Muscle layer of colon (tissue), 2 donors: ENCODE measurements around the gene GCM1.
"Not testable (repeated sequence)": the region's sequence is repeated elsewhere in the genome, so short reads cannot be mapped to it uniquely, and the experiment has no call there.

Experiments used
- H3K27ac ChIP-seq: one replicate; pipeline ENCODE4 v1.7.0; 2013; ENCODE audit warnings: low read depth, mild to moderate bottlenecking, low read length, moderate library complexity
- H3K27me3 ChIP-seq, 2 donors: one replicate each; pipeline ENCODE4 v1.7.0; 2013; ENCODE audit warnings: low read length in 2 of 2, mild to moderate bottlenecking in 2 of 2; ENCODE audit not compliant: insufficient read depth in 2 of 2, control insufficient read depth in 1 of 2
- H3K36me3 ChIP-seq: one replicate; pipeline ENCODE4 v1.7.0; 2013; ENCODE audit warnings: mild to moderate bottlenecking, low read length; ENCODE audit not compliant: insufficient read depth
- H3K4me1 ChIP-seq: one replicate; pipeline ENCODE4 v1.7.0; 2013; ENCODE audit warnings: mild to moderate bottlenecking, low read length; ENCODE audit not compliant: insufficient read depth
- H3K4me3 ChIP-seq, 2 donors: one replicate each; pipeline ENCODE4 v1.7.0; 2013; ENCODE audit warnings: low read length in 2 of 2, low read depth in 1 of 2, mild to moderate bottlenecking in 1 of 2, moderate library complexity in 1 of 2
- H3K9ac ChIP-seq: one replicate; pipeline ENCODE4 v1.7.0; 2013; ENCODE audit warnings: low read length
- H3K9me3 ChIP-seq: one replicate; pipeline ENCODE4 v1.7.0; 2013; ENCODE audit warnings: mild to moderate bottlenecking, low read length
- donor health status: abdominal sarcoma.
- donor health status: Adenocarcinoma of cecum.

Gene GCM1

DNA sequence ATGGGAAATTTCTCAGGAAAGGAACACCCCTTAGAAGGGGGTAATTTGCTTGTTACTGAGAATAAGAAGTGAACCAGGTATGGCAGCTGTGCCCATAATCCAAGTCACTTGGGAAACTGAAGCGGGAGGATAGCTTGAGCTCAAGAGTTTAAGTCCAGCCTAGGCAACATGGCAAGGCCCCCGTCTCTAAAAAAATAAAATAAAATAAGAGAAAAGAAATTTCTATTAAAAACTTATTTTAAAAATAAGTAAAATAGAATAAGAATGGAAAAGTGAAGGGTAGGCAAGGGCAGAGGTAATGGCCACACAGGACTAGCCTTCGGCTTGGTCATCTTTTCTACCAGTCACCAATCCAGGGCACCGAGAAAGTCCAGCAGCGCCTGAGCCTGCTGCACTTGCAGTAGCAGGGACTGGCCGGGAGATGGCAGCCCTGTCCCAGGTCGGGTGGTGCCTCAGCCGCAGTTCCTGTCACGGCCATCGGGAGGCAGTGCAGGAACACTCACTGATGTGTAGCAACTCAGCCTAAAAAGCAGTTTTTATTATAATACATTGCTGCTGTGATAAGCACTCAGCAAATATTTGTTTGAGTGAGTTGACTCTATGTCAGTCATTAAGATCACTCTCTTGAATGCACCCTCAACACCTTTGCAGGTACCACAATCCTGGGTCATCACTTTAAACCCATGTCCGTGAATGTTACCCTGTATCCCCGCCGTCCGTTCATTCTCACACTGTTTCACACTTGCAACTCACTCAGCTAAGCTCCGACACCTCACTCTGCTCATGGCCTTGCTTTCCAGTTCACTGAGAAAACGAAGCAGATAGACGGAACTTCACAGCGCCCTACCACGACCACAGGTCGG is 23.2 kb upstream of the GCM1 start:
- Histone ChIP-seq H3K4me1 (no peaks in the 10 kb centered on the region), H3K27me3 (no peaks in the 10 kb centered on the region), H3K36me3 (no peaks in the 10 kb centered on the region), H3K9ac (no peak overlapping the region), H3K4me3 (no peak overlapping the region), H3K27ac (no peak overlapping the region), H3K9me3 (no peaks in the 10 kb centered on the region)

DNA sequence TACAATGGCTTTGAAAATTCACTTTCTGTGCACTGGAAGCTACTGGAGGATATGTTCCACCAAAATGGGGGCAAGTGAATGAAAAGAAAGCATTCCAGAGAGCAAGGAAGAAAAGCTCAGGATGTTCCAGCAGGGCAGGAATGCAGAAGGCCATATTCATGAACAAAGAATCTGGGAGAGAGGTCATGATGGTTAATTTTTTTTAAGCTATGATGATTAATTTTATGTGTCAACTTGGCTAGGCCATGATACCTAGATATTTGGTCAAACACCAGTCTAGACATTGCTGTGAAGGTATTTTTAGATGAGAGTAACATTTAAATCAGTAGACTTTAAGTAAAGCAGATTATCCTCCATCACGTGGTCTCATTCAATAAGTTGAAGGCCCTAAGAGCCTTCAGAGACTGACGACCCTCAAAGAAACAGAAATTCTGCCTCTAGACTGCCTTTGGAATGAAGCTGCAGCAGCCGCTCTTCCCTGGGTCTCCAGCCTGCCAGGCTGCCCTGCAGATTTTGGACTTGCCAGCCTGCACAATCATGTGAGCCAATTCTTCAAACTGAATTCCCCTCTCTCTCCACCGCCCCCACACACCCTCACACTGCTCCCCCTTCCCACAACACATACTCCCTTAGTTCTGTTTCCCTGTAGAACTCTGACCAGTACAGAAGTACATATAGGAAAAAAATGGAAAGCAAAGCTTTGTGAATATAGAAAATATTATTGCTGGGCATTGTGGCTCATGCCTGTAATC is 20.1 kb upstream of the GCM1 start:
- H3K4me1 ChIP-seq = peaks cover 8% of the 10 kb centered on the region
- no peaks in the 10 kb centered on the region for H3K36me3 ChIP-seq
- H3K27ac ChIP-seq = no peak overlapping the region
- no peaks in the 10 kb centered on the region for H3K9me3 ChIP-seq
- H3K27me3 ChIP-seq = no peaks in the 10 kb centered on the region
- H3K9ac ChIP-seq = no peak overlapping the region
- H3K4me3 ChIP-seq = no peak overlapping the region

DNA sequence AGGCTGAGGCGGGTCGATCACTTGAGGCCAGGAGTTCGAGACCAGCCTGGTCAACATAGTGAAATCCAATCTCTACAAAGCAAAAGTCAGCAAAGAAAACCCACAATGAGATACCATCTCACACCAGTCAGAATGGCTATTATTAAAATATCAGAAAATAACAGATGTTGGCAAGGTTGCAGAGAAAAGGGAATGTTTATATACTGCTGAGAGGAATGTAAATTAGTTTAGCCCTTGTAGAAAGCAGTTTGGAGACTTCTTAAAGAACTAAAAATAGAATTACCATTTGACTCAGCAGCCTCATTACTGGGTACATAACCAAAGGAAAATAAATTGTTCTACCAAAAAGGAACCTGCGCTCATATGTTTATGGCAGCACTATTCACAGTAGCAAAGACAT is 16.7 kb upstream of the GCM1 start:
- Histone ChIP-seq H3K27me3 (no peaks in the 10 kb centered on the region), H3K9me3 (no peaks in the 10 kb centered on the region), H3K4me1 (peaks cover 12% of the 10 kb centered on the region), H3K27ac (no peak overlapping the region), H3K9ac (no peak overlapping the region), H3K4me3 (no peak overlapping the region), H3K36me3 (no peaks in the 10 kb centered on the region)

DNA sequence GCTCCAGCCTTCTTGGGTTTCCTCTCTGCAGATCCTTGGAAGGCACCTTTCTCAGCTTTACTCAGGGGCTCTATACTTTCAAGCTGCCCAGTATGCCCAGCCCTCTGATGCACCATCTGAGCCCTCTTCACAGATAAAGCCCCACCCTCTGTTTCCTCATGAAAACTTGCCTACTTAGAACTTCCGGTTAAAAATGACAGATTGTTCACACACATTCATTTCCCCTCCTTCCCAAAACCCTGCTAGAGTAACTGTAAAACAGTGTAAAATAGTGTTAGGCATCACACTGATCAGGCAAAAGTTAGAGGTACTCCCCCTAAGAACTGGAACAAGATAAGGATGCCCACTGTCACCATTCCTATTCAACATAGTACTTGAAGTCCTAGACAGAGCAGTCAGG is 14.0 kb upstream of the GCM1 start:
- Histone ChIP-seq H3K27ac (no peak overlapping the region), H3K4me3 (no peak overlapping the region), H3K9ac (no peak overlapping the region), H3K36me3 (no peaks in the 10 kb centered on the region), H3K27me3 (no peaks in the 10 kb centered on the region), H3K9me3 (no peaks in the 10 kb centered on the region), H3K4me1 (peaks cover 12% of the 10 kb centered on the region)

DNA sequence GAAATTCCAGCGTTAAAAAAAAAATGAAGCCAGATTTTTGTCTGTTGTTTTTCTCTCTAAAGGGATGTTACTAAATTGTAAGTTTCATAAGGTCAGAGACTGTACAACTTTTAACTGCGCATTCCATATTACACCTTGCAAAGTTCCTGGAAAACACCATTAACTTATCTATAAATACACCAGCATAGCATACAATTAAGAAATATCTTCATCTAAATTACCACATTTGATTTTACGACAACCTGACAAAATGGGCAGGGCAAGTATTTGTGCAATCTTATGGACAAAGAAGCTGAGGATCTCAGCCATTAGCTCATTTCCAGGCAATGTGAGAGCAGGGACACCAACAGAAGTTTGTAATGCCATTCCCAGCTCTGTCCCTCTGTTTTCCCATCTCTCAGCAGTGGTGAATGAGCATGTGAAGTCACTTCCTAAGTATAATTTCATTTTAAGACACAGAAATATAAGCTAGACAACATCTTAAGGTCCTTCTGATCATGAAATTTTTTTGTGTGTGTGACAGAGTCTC is 12.9 kb upstream of the GCM1 start:
- Histone ChIP-seq H3K9ac (no peak overlapping the region), H3K9me3 (no peaks in the 10 kb centered on the region), H3K27me3 (no peaks in the 10 kb centered on the region), H3K4me3 (no peak overlapping the region), H3K27ac (no peak overlapping the region), H3K36me3 (no peaks in the 10 kb centered on the region), H3K4me1 (peaks cover 12% of the 10 kb centered on the region)

DNA sequence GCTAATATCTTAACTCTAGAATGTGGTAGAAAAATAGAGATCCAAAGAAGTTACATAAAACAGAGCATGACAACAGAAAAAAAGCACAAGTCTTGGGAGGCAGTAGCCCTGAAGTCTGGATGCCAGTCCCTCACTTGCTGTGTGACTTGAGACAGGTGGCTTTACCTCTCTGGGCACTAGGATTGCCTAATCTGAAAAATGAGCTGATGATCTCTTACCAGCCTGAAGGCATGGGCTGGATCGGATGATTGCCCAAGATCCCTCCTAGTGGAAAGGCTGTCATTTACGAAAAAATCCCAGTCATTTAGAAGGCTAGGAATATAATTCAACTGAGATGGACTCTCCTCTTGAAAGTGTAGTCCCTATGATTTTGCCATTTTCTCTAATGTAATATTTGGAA is 10.9 kb upstream of the GCM1 start:
- no peak overlapping the region for H3K9ac ChIP-seq
- peaks cover 4% of the 10 kb centered on the region for H3K4me1 ChIP-seq
- H3K9me3 ChIP-seq = no peaks in the 10 kb centered on the region
- H3K27me3 ChIP-seq = no peaks in the 10 kb centered on the region
- no peak overlapping the region for H3K27ac ChIP-seq
- H3K36me3 ChIP-seq = no peaks in the 10 kb centered on the region
- no peak overlapping the region for H3K4me3 ChIP-seq

DNA sequence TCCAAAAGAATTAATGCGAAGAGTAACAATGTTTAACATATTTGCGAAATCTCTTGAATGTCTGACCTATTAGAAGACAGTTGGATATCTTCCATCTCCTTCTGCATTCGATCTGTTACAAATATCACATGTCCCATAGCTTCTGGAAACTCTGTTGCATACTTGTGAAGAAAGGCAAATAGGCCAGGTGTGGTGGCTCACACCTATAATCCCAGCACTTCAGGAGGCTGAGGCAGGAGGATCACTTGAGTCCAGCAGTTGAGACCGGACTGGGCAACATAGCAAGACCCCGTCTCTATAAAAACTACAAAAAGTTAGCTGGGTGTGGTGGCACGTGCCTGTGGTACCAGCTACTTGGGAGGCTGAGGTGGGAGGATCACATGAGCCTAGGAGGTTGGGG is 9.4 kb upstream of the GCM1 start:
- H3K27ac ChIP-seq, H3K4me1 ChIP-seq, H3K27me3 ChIP-seq, H3K9ac ChIP-seq, H3K36me3 ChIP-seq, H3K9me3 ChIP-seq, H3K4me3 ChIP-seq: not testable (repeated sequence)

DNA sequence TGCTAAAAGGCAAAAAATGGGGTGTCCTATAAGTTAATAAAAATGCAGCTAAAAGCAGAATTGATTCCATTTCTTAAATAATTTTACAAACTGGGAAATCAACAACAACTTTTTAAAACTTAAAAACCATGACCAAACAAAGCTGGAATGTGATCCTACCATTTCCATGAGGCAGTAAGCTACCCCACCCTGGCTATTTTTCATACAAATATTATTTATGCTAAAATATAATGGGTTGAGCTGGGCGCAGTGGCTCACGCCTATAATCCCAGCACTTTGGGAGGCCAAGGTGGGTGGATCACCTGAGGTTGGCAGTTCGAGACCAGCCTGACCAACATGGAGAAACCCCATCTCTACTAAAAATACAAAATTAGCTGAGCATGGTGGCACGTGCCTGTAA is 6.6 kb upstream of the GCM1 start:
- H3K27me3 ChIP-seq, H3K36me3 ChIP-seq, H3K4me3 ChIP-seq, H3K9me3 ChIP-seq, H3K4me1 ChIP-seq, H3K9ac ChIP-seq, H3K27ac ChIP-seq: not testable (repeated sequence)

DNA sequence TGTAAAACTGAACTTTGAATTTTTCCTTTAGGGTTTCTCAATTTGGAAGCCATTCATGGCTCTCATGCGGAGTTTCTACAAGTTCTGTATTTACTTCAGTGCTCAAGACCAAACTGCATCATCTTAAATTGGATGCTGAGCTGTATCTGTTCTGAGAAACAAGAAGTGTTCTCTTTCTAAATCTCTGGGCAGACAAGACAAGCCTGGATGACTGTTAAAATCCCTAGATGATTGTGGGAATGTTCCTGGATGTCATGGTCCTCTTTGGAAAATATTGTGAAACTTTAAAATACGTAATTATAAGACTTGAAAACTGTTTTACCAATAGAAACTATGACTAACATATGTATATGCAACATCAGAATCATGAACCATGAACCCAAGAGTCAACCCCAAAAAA is 6.2 kb upstream of the GCM1 start:
- H3K27ac ChIP-seq = no peak overlapping the region
- no peak overlapping the region for H3K4me3 ChIP-seq
- H3K27me3 ChIP-seq = no peaks in the 10 kb centered on the region
- no peaks in the 10 kb centered on the region for H3K4me1 ChIP-seq
- H3K9ac ChIP-seq = no peak overlapping the region
- no peaks in the 10 kb centered on the region for H3K9me3 ChIP-seq
- H3K36me3 ChIP-seq = no peaks in the 10 kb centered on the region

DNA sequence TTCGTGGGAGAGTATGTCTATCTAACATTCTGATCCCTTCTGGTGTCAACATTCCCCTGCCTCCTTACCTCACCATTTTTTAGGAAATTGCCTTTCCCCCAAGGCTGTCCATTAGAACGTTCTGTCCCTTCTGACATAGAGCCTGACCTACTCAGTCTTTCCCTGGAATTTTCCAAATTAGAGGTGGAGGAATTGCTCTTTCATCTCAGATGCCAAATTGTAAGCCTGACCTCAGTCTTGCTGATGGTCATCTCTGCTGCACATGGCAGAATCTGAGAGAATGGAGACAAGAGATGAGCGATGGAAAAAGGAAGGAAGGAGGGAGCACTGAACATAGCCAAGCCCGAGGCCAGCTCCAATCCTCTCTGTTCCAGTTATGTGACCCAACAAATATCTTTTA is 5.4 kb upstream of the GCM1 start:
- H3K9ac ChIP-seq = no peak overlapping the region
- no peaks in the 10 kb centered on the region for H3K9me3 ChIP-seq
- no peaks in the 10 kb centered on the region for H3K27me3 ChIP-seq
- H3K27ac ChIP-seq = no peak overlapping the region
- H3K4me3 ChIP-seq = no peak overlapping the region
- no peaks in the 10 kb centered on the region for H3K4me1 ChIP-seq
- no peaks in the 10 kb centered on the region for H3K36me3 ChIP-seq

DNA sequence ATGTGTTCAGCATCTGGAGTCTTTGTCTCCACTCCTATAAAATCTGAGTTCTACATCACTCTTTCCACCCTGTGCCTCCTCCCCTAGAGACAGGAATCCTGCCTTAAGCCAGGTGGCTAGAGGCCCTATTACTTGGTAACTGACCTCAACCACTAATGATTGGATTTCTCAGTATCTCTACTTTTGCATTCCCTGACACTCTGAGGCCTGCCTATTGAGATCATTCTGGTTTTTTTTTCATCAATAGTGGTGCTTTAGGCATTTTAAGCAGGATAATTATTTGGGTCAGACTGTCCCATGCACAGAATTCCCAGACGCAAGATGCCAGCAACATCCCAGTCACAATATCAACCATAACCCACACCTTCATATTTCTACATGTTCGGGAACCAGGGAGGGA is 3.9 kb upstream of the GCM1 start:
- Histone ChIP-seq H3K4me1 (no peaks in the 10 kb centered on the region), H3K36me3 (no peaks in the 10 kb centered on the region), H3K27me3 (no peaks in the 10 kb centered on the region), H3K9me3 (no peaks in the 10 kb centered on the region), H3K27ac (no peak overlapping the region), H3K9ac (no peak overlapping the region), H3K4me3 (no peak overlapping the region)
